ENCODE results near the gene FRRS1.
A peak's percentile ranks its signal among the peaks of the same experiment; 100 is the strongest.

The FRRS1 gene

GRCh38 chr1:99675994-99676393 lies 90.4 kb downstream of the FRRS1 start:
- no peak for DNase-seq (ENCODE audit: low read depth)

DNA sequence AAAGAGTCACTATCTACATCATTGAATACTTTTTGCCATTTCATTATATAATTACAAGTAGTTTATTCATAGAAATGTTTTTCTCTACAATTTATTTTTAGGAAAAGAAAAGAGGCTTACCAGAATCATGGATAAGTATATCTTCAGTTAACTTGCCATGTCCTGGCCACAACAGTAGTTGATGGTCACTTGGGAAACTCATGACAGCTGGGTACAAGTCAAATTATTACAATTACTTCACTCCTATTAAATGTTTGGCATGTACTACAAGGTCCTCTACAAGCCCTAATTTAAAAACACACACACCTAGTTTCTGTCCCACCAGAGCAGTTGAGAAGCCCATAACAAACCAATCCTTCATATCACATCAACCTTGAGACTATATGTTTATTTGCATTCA lies 91.1 kb downstream of the FRRS1 start:
- no peak for DNase-seq (ENCODE audit: low read depth)

DNA sequence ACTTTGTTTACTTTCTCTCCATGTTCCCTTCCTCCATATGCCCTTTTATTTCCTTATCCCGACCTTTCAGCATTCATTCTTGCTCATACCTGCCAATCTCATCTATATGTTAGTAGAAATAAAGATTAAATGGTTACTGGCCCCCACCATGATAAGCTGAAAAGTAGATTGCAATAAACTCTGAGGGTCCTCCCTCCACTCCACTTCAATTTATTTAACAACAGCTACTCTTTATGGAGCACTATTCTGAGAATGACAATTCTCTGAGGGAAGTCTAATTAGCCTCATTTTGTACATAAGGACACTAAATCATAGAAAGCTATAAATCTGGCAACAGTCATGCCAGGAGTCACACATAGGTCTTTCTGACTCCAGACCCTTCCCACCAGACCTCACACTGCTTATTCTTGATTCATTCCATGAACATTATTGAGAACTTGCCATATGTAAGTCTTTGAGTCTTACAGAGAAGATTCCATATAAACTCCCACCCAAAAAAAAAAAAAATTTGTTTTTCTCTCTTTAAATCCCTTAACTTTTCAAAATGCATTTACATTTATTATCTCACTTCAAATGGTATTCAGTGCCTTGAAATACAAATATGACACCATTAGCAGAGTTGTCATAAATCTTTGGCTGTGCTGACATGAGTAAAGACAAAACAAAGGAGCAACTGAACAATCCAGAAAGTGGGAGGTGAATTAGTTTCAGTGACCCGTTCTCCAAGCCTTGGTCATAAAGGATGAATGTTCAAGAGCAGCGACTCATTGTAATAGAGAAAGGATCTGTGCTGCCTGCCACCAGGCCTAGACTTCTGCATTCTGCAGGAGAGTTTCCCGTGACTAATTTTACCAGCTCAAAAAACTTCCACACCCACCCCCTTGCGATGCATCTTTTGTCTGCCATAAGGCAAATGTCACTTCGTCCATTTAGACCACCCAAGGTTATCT lies 92.0 kb downstream of the FRRS1 start:
- no peak for DNase-seq (ENCODE audit: low read depth)

GRCh38 chr1:99673315-99673714 lies 93.1 kb downstream of the FRRS1 start:
- no peak for DNase-seq (ENCODE audit: low read depth)

GRCh38 chr1:99672530-99673213 lies 93.8 kb downstream of the FRRS1 start:
- no peak for DNase-seq (ENCODE audit: low read depth)

- no peak for DNase-seq (ENCODE audit: low read depth)
Observed at GRCh38 chr1:99672038-99672437, 94.4 kb downstream of the FRRS1 start.

- DNase-seq (ENCODE audit: low read depth) = no peak
Observed at GRCh38 chr1:99670583-99670982, 95.9 kb downstream of the FRRS1 start.

GRCh38 chr1:99669821-99670220 lies 96.6 kb downstream of the FRRS1 start:
- no peak for DNase-seq (ENCODE audit: low read depth)

- no peak for DNase-seq (ENCODE audit: low read depth)
Observed at GRCh38 chr1:99669376-99669775, 97.1 kb downstream of the FRRS1 start.

GRCh38 chr1:99665212-99665611 lies 101.2 kb downstream of the FRRS1 start:
- DNase-seq (ENCODE audit: low read depth) = no peak

GRCh38 chr1:99663501-99663900 lies 102.9 kb downstream of the FRRS1 start:
- no peak for DNase-seq (ENCODE audit: low read depth)

GRCh38 chr1:99662539-99663080 lies 103.8 kb downstream of the FRRS1 start:
- peak; percentile 97 for DNase-seq (ENCODE audit: low read depth)

DNA sequence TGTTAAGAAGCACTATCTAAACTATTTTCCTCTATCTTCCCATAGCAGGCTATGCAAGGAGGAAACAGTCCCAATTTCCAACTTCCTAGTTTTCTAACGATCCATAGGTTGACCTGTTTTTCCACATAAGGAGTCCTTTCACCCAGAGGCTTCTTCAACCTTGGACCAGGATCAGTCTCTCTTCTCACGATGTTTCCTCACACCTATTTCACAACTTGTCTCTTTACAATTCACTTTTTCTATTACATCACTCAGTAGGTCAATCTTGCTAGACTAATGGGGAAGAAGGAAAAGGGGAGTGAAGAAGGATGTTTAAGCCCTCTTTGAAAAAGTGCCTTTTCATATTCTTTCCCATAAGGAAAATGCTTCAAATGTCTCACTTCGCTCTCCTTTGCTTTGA lies 104.7 kb downstream of the FRRS1 start:
- no peak for DNase-seq (ENCODE audit: low read depth)

DNA sequence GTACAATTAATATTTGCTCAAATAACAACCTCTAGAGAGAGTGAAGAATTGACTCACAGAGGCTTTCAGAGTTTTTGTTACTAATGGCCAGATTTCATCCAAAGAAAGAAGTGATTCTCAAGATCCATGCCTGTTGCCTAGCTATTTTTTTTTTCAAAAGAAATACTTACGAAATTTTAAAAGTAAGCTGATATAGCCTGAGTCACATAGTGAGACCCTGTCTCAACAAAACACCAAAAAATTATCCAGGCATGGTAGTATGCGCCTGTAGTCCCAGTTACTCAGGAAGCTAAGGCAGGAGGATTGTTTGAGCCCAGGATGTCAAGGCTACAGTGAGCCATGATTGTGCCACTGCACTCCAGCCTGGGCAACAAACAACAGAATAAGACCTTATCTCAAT lies 105.9 kb downstream of the FRRS1 start:
- no peak for DNase-seq (ENCODE audit: low read depth)

- DNase-seq (ENCODE audit: low read depth) = no peak
Observed at GRCh38 chr1:99659755-99660210, 106.7 kb downstream of the FRRS1 start.
